HG03354 (cell line): ENCODE data around the gene S1PR4.
A peak's percentile ranks its signal among the peaks of the same experiment; 100 is the strongest.

Experiments
- ATAC-seq: cut with Tn5 transposase; IDR thresholded peaks from one replicate; pipeline ENCODE4 v1.9.1; 2021; ENCODE audit warnings: mild to moderate bottlenecking; ENCODE audit not compliant: unreplicated experiment, poor library complexity, severe bottlenecking

S1PR4 gene

GRCh38 chr19:3178377-3178972 lies at the start of gene S1PR4:
Gene S1PR4, plus strand, starts transcription at chr19:3178769. Its CDS starts 24 bp downstream, at chr19:3178793.
- peak; percentile 42 for ATAC-seq

GRCh38 chr19:3129112-3129511 lies 49.5 kb upstream of the S1PR4 start:
- no peak for ATAC-seq

GRCh38 chr19:3131168-3131567 lies 47.4 kb upstream of the S1PR4 start:
- ATAC-seq = no peak

- ATAC-seq = peak; percentile 55
These were observed 45.4 kb upstream of the S1PR4 start for GRCh38 chr19:3132971-3133792.

GRCh38 chr19:3133793-3134116 lies 44.8 kb upstream of the S1PR4 start:
- peak; percentile 21 for ATAC-seq

- ATAC-seq = no peak
These were observed 42.4 kb upstream of the S1PR4 start, which contains the start of gene GNA15 for GRCh38 chr19:3135961-3136683. Gene GNA15, plus strand, starts transcription at chr19:3136033. Its CDS starts 418 bp downstream, at chr19:3136451.

GRCh38 chr19:3136684-3137055 lies 41.9 kb upstream of the S1PR4 start:
- no peak for ATAC-seq

- no peak for ATAC-seq
These were observed 41.5 kb upstream of the S1PR4 start for GRCh38 chr19:3137119-3137518.

GRCh38 chr19:3138268-3138667 lies 40.3 kb upstream of the S1PR4 start:
- no peak for ATAC-seq

GRCh38 chr19:3140667-3141038 lies 37.9 kb upstream of the S1PR4 start:
- ATAC-seq = no peak

- no peak for ATAC-seq
These were observed 36.3 kb upstream of the S1PR4 start for GRCh38 chr19:3142292-3142670.

GRCh38 chr19:3142781-3143337 lies 35.7 kb upstream of the S1PR4 start:
- ATAC-seq = no peak

- no peak for ATAC-seq
These were observed 32.5 kb upstream of the S1PR4 start for GRCh38 chr19:3145909-3146676.

GRCh38 chr19:3146677-3147100 lies 31.9 kb upstream of the S1PR4 start:
- no peak for ATAC-seq

GRCh38 chr19:3148503-3148902 lies 30.1 kb upstream of the S1PR4 start:
- no peak for ATAC-seq

GRCh38 chr19:3149089-3149488 lies 29.5 kb upstream of the S1PR4 start:
- ATAC-seq = no peak

- ATAC-seq = no peak
These were observed 28.8 kb upstream of the S1PR4 start for GRCh38 chr19:3149526-3150505.

- no peak for ATAC-seq
These were observed 27.7 kb upstream of the S1PR4 start for GRCh38 chr19:3150739-3151329.
